Glutamatergic neuron (in vitro differentiated cells): ENCODE data around the gene KRT72. TPM values are rescaled to one million over a fixed set of nuclear protein-coding genes. Genes with fewer than 3 reads are reported as not detected.
"Not testable (repeated sequence)": the region's sequence is repeated elsewhere in the genome, so short reads cannot be mapped to it uniquely, and the experiment has no call there.

ENCODE experiments used
- DNase-seq: peaks from one replicate; pipeline ENCODE4 v3.0.0; 2022
- H3K27ac Mint-ChIP-seq: one replicate; pipeline ENCODE4 v1.8.0; 2020; ENCODE audit warnings: mild to moderate bottlenecking, mixed read lengths, inconsistent platforms; ENCODE audit not compliant: unreplicated experiment
- H3K27me3 Mint-ChIP-seq: one replicate; pipeline ENCODE4 v1.8.0; 2020; ENCODE audit warnings: mild to moderate bottlenecking, moderate library complexity, mixed read lengths, inconsistent platforms; ENCODE audit not compliant: unreplicated experiment
- H3K36me3 Mint-ChIP-seq: one replicate; pipeline ENCODE4 v1.8.0; 2020; ENCODE audit warnings: mild to moderate bottlenecking, mixed read lengths, inconsistent platforms; ENCODE audit not compliant: unreplicated experiment
- H3K4me1 Mint-ChIP-seq: one replicate; pipeline ENCODE4 v1.8.0; 2020; ENCODE audit warnings: mild to moderate bottlenecking, low read depth, mixed read lengths, inconsistent platforms; ENCODE audit not compliant: unreplicated experiment
- H3K4me3 Mint-ChIP-seq: one replicate; pipeline ENCODE4 v1.8.0; 2020; ENCODE audit warnings: mild to moderate bottlenecking, mixed read lengths, inconsistent platforms; ENCODE audit not compliant: unreplicated experiment
- H3K9me3 Mint-ChIP-seq: one replicate; pipeline ENCODE4 v1.8.0; 2020; ENCODE audit warnings: mild to moderate bottlenecking, moderate library complexity, mixed read lengths, inconsistent platforms; ENCODE audit not compliant: unreplicated experiment
- CTCF ChIP-seq: fragments of 200-600 bp; sonication (generic); IDR thresholded peaks from one replicate; pipeline ENCODE4 v1.5.0; 2021; ENCODE audit not compliant: partially characterized antibody, unreplicated experiment
- total RNA-seq: library from RNA; stranded (reverse); fragmentation: NEBNext Ultra II Directional; extraction: Animal tissue kit (Norgen Biotek cat#: 25700); gene quantifications from one replicate; pipeline ENCODE4 v1.2.1, GENCODE V29; 2021; ENCODE audit not compliant: unreplicated experiment

Gene KRT72
- total RNA-seq, 1 donor from 2014 or later: not detected

GRCh38 chr12:52598966-52599365 lies 2.3 kb downstream of the KRT72 start:
- DNase-seq: no peak
- H3K27me3 Mint-ChIP-seq: peaks cover 10% of the 10 kb centered on the region
- H3K27ac Mint-ChIP-seq: no peak overlapping the region
- H3K9me3 Mint-ChIP-seq: peaks cover 1% of the 10 kb centered on the region
- H3K36me3 Mint-ChIP-seq: peaks cover 8% of the 10 kb centered on the region
- no peaks in the 10 kb centered on the region for H3K4me1 Mint-ChIP-seq
- H3K4me3 Mint-ChIP-seq: no peak overlapping the region
- no peak for TF ChIP-seq CTCF

DNA sequence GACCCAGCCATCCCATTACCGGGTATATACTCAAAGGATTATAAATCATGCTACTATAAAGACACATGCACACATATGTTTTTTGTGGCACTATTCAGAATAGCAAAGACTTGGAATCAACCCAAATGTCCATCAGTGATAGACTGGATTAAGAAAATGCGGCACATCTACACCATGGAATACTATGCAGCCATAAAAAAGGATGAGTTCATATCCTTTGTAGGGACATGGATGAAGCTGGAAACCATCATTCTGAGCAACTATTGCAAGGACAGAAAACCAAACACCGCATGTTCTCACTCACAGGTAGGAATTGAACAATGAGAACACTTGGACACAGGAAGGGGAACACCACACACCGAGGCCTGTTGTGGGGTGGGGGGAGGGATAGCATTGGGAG lies 7.0 kb downstream of the KRT72 start:
- Mint-ChIP-seq H3K9me3 (peaks cover 12% of the 10 kb centered on the region), H3K36me3 (peaks cover 18% of the 10 kb centered on the region)
- H3K27ac Mint-ChIP-seq, DNase-seq, H3K27me3 Mint-ChIP-seq, H3K4me3 Mint-ChIP-seq, H3K4me1 Mint-ChIP-seq: not testable (repeated sequence)

GRCh38 chr12:52591521-52591920 lies 9.7 kb downstream of the KRT72 start:
- TF ChIP-seq CTCF: no peak
- Mint-ChIP-seq H3K36me3 (peaks cover 18% of the 10 kb centered on the region), H3K4me1 (no peaks in the 10 kb centered on the region), H3K9me3 (peaks cover 12% of the 10 kb centered on the region), H3K27me3 (no peaks in the 10 kb centered on the region), H3K27ac (no peak overlapping the region), H3K4me3 (no peak overlapping the region)
- no peak for DNase-seq

GRCh38 chr12:52590021-52590420 lies 11.2 kb downstream of the KRT72 start:
- DNase-seq: no peak
- no peak for TF ChIP-seq CTCF
- Mint-ChIP-seq H3K27me3 (no peaks in the 10 kb centered on the region), H3K4me1 (no peaks in the 10 kb centered on the region), H3K36me3 (peaks cover 18% of the 10 kb centered on the region), H3K27ac (no peak overlapping the region), H3K9me3 (peaks cover 12% of the 10 kb centered on the region), H3K4me3 (no peak overlapping the region)

DNA sequence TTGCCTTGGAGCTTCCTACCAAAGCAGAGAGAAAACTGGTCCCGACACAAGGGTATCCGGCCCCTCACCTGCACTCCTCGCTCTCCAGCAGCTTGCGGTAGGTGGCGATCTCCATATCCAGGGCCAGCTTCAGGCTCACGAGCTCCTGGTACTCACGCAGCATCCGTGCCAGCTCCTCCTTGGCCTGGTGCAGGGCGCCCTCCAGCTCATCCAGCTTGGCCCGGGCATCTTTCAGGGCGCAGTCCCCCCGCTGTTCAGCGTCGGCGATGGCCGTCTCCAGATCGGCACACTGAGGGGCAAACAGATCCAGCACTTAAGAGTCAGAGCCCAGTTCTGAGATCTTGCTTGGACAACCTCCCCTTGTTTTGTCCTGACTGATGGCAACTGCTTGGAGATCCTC lies 13.7 kb downstream of the KRT72 start:
- peaks cover 12% of the 10 kb centered on the region for H3K9me3 Mint-ChIP-seq

More for the DNA sequence above, 13.7 kb downstream of the KRT72 start:
- no peak overlapping the region for H3K27ac Mint-ChIP-seq
- no peak overlapping the region for H3K4me3 Mint-ChIP-seq
- no peaks in the 10 kb centered on the region for H3K27me3 Mint-ChIP-seq
- no peak for TF ChIP-seq CTCF
- no peaks in the 10 kb centered on the region for H3K4me1 Mint-ChIP-seq
- no peak for DNase-seq
- peaks cover 18% of the 10 kb centered on the region for H3K36me3 Mint-ChIP-seq
